Measurements from ENCODE around the gene SMPDL3B.

- TF ChIP-seq ATF7 (IDR thresholded peaks at IDR 0.05) (no peak), ATF7 (CRISPR knock-in tag; IDR thresholded peaks at IDR 0.05) (no peak), TEAD2 (CRISPR knock-in tag; IDR thresholded peaks at IDR 0.05) (no peak), HNRNPK (IDR thresholded peaks at IDR 0.05; ENCODE audit: low read depth, low read length, poor library complexity, severe bottlenecking) (no peak)
- TF ChIP-seq, protein P1, sequence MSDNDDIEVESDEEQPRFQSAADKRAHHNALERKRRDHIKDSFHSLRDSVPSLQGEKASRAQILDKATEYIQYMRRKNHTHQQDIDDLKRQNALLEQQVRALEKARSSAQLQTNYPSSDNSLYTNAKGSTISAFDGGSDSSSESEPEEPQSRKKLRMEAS (IDR thresholded peaks at IDR 0.05) = no peak
Observed at GRCh38 chr1:27963393-27963792, 28.6 kb downstream of the SMPDL3B start.
